GM12865 (cell line): Measurements from ENCODE around the gene PLEKHG4B.

ENCODE experiments used
- DNase-seq: peaks from one replicate; pipeline ENCODE4 v3.0.0; 2010; ENCODE audit warnings: low read depth
- H3K4me3 ChIP-seq: 2 replicates; pipeline ENCODE4 v1.5.1; 2011; ENCODE audit warnings: mild to moderate bottlenecking, low read depth, low read length, control low read depth
- TF ChIP-seq, protein P1 (sequence below): IDR thresholded peaks from 2 replicates; pipeline ENCODE4 v1.5.1; 2011; ENCODE audit warnings: low read length, control low read depth, low read depth, inconsistent platforms; ENCODE audit not compliant: insufficient read depth; ENCODE audit errors: missing control alignments

PLEKHG4B gene

DNA sequence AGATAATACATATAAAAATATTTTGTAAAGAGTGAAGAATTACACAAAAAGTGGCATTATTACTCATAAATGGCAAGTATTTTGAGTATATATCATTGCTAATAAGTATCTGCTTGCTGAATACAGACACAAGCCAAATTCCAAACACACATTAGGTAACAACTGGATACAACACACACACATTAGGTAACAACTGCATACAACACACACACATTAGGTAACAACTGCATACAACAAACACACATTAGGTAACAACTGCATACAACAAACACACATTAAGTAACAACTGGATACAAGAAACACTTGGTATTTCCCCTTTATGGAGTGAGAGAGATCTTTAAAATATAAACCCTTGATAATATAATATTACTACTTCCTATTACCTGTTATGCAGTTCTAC is 112.5 kb downstream of the PLEKHG4B start:
- TF ChIP-seq, protein P1, sequence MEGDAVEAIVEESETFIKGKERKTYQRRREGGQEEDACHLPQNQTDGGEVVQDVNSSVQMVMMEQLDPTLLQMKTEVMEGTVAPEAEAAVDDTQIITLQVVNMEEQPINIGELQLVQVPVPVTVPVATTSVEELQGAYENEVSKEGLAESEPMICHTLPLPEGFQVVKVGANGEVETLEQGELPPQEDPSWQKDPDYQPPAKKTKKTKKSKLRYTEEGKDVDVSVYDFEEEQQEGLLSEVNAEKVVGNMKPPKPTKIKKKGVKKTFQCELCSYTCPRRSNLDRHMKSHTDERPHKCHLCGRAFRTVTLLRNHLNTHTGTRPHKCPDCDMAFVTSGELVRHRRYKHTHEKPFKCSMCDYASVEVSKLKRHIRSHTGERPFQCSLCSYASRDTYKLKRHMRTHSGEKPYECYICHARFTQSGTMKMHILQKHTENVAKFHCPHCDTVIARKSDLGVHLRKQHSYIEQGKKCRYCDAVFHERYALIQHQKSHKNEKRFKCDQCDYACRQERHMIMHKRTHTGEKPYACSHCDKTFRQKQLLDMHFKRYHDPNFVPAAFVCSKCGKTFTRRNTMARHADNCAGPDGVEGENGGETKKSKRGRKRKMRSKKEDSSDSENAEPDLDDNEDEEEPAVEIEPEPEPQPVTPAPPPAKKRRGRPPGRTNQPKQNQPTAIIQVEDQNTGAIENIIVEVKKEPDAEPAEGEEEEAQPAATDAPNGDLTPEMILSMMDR: no peak
- H3K4me3 ChIP-seq: no peak overlapping the region
- no peak for DNase-seq

DNA sequence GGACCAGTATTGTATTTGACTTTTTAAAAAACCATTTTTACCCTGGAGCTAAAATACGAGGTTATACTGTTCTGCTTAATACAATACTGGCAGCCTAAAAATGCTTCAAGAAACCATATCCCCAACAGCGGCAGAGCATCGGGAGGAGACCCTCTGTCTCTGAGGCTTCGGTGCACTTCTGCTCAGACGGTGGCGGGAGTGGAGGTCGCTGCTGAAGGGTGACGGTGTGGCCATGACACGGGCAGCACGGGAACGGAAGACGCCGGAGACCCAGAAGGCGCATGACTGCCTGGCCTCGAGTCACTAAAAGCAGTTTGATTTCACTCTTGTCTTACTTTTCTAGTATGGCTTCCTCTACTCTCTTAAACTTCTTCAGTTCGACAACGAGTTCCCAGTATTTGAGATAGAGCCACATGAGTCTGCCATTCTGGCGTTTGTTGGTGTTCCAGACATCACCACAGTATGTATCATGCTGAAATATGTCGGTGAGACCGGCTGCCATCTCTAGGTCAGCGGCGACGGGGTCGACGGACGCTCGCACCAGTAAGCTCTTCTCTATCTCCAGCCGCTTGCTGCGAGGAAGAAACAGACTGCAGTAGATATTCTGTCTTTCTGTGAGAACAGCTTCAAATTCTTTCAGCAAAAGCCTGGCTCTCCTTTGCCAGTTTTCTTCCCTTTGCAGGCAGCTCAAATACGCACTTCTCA is 113.2 kb downstream of the PLEKHG4B start:
- DNase-seq: no peak
- no peak overlapping the region for H3K4me3 ChIP-seq
- TF ChIP-seq, protein P1: no peak

DNA sequence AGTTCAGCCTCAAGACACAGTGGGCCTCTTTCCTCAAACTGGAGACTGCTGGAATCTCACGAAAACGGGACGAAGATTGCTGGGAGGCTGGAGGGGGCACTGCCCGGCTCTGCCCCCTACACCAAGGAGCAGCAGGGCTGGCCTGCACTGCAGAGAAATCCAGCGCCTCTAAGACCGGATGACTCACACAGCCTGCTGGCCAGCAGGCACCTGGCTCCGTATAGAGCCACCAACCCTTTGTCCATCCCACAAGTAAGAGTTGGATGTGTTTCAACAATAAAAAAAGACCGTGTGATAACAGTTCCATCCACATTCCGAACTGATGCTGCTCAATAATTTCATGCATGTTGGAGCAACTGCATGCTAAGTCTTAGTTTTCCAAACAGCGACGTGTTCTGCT is 114.4 kb downstream of the PLEKHG4B start:
- no peak for DNase-seq
- TF ChIP-seq, protein P1: no peak

DNA sequence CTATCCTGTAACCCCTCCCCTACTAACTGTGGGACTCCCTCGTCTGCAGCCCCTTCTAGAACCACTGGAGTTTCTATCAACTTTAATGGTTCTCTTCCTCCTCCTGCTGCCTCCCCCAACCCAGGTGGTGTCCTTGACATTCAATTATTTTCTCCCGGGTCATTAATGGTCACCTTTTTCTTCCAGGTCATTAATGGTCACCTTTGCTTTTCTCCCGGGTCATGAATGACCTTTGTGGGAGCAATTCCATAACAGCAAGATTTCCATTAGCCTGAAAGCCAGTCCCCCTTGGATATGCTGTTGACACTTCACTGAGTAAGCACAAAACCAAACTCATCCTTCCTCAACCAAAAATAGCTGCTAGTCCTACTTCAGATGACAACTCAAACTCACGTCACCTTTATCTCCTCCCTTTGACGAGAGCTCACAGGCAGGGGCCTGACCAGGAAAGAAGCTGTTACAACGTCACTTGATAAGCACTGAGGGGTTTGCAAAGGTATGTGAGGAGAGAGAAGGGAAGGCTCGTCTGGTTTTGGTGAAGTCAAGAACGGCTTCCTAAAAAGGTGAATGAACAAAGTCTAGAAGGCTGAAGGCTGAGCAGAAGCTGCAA is 115.1 kb downstream of the PLEKHG4B start:
- no peak overlapping the region for H3K4me3 ChIP-seq
- DNase-seq: no peak
- TF ChIP-seq, protein P1: no peak

More for the DNA sequence above, 114.4 kb downstream of the PLEKHG4B start:
- no peak overlapping the region for H3K4me3 ChIP-seq

DNA sequence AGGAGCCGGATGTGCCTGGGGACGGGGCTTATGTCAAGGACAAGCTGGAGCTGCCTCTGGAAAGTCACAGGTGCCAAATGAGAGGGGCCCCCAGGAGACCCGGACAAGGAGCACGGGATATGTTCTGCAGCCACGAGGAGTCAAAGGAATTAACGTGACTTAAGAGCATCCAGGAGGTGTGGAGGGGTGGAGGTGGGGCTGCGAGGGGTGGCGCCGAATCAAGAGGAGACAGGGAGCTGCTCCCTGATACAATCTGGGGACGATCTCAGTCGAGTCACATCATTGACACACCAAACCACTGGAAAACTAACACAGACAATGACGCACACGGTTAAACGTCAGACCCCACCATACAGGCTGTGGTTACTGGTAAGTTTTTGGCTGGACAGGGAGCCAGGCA is 115.6 kb downstream of the PLEKHG4B start:
- TF ChIP-seq, protein P1: no peak
- no peak for DNase-seq
- H3K4me3 ChIP-seq: no peak overlapping the region

DNA sequence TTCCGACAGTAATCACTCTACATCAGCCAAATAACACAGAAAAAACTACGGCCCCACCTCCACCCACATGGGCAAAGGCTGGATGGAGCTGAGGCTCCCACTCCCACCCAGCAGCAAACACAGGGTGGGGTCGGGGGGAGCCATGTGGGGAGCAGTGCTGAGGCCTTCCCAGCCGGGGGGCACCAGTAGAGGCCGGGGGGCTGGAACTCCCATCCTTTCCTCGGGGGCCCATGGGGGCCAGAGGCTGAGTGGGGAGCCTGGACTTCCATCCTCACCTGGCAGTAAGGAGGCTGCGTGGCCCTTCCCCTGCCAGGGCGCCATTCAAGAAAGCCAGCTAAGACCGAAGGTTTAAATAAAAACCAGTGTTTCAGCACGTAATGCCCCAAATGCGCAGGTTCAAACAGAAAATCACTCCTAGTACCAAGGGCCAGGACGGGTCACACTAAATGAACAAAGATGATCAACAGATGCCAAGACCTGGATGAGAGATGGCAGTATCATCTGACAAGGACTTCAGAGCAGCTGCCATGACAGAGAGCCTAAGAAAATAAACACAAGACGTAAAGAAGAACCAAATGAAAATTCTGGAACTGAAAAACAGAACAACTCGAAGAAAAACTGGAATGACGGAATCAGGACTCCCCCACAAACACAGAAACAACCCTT is 116.6 kb downstream of the PLEKHG4B start:
- TF ChIP-seq, protein P1: no peak
- no peak for DNase-seq
- no peak overlapping the region for H3K4me3 ChIP-seq
